HG03108 (cell line): ENCODE measurements around the gene MACROD1.

Experiments
- ATAC-seq: cut with Tn5 transposase; IDR thresholded peaks from one replicate; pipeline ENCODE4 v1.9.1; 2021; ENCODE audit warnings: moderate library complexity; ENCODE audit not compliant: unreplicated experiment

Gene MACROD1

DNA sequence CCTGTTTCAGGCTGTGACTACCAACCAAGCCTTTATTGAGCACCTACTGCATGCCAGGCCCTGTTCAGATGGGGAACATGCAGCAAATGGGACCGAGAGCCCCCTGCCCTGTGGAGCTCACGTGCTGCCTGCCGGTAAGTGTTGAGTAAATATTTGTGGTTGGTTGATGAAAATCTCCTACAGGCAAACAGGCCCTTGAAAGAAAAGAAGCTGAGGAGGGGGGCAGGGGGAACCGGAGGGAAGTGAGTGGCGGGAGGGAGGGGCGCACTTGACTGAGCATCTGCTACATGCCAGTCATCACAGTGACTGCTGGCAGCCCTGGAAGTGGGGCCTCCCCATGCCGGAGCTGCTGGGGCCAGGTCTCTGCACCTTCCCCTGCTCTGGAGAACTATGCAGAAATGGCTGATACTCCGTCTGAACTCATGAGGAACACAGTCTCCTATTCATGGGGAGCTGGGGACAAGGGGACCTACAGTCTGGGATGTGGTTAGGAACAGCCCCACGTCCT lies 34.2 kb downstream of the MACROD1 start:
- no peak for ATAC-seq

DNA sequence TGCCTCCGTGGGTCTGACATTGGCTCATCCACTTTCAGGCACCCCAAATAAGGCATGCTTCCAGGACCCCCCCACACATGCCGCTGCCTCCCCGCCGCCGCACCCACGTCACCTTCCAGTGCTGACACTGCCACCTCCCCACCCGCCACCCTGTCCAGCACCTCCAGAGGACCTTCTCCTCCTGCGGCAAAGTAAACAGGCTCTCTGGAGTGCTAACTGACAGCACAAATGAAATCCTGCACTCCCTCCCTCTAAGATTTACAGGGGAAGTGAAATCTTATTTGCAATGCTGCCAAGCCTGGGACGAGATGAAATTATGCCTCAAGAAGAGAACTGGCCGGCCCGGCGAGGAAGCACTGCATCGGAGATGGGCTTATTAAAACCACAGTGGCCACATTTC lies 35.3 kb downstream of the MACROD1 start:
- no peak for ATAC-seq

DNA sequence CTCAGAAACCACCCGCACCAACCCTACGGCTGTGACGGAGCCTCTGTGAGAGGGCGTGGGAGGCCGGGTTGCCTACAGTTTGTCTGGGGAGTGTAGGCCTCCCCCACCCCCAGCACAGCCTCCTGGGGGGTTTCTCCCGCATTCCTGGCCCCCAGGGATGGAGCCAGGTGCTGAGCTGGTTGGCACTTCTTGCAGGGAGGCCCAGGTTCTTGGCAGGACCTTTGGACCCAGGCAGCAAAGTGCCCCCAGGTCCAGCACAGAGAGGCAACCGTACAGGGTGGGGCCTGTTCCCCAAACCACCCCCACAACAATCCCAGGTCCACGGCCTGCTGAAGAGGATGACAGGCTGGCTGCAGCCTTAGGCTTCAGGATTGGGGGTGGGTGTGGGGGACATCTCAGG lies 36.5 kb downstream of the MACROD1 start:
- ATAC-seq, result no peak

DNA sequence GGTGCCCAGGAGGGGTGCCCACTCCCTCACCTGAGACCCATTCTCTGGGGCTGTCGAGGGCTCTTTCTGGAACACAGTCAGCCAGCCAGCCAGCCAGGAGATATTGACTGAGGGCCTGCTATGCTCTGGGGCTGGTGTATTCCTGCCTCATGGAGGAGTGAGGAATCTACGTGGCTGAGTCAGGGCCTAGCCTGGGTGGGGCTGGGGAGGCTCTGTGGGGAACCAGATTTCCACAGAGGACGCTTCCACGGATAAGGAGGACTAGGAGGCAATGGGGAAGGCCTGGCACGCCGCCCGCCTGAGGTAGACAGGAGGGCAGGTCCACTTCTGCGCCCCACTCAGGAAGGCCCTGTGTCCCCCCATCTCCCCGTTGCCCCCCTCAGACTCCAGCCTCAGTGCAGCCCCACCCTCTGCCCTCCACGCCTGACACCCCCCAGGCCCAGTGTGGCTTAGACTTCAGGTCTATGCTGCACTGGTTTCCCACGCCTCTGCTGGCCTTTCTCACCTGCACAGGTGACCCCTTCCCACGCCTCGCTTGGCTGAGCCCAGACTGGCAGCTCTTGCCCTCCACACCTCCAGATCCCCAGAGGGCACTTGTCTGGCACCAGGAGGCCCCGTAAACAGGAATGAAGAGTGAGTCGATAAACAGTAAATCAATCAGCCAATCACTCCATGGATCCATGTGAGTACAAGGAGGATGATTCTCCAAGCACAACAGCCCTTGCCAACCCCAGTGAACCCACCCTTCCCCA lies 37.5 kb downstream of the MACROD1 start:
- ATAC-seq, result no peak

GRCh38 chr11:64127267-64128072 lies 38.4 kb downstream of the MACROD1 start:
- no peak for ATAC-seq

DNA sequence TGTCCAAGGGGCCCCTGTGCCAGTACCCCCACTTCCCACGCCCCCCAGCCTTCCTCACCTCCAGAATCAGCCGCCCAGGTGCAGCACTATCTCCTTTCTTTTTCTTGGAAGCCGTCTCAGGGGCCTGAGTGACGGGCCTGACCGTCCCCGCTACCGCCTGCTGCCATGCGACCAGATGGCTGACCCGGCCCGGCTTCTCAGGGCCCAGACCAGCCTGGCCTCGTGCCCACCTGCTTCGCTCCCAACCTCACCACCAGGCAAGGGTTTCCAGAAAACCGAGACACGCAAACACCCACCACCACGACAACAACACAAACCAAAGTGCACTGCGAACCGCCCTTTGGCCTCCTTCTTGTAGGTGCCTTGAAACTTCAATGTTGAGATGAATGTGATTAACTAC lies 39.1 kb downstream of the MACROD1 start:
- ATAC-seq, result no peak

GRCh38 chr11:64126371-64126770 lies 39.5 kb downstream of the MACROD1 start:
- ATAC-seq, result no peak

DNA sequence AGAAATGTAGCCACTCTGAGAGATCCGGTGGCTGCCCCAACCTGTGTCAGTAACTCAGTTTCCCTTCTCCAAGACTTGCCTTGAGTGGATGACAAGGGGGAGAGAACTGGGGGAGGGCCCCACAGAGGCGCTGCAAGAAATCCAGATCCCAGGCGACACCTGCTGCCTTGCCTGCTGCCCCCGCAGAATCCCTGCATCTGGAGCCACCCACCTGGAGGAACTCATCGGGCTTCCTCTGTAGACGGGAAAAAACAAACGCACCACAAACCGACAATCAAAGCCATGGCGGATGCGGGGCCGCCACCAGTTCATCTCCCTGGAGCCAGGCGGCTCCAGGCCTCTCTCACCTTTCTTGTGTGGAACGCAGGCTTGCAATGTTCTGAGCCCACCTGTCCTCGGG lies 40.2 kb downstream of the MACROD1 start:
- no peak for ATAC-seq

DNA sequence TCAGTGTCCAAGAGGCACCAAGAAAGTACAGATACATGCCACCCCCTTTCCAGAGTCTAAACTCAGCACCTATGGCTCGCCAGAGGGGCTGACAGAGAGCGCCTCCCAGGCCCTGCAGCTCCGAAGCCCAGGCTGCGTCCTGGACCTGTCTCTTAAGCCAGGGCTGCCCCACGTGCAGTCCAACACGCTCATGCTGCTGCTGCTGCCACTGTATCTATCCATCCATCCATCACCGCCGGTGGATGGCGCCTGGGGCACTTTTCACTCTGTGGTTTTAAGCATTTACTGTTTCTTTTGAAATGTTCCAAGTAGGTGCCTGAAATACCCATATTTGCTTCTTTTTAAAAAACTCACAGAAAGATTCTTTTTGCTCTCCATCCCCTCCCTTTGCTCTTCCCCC lies 41.8 kb downstream of the MACROD1 start:
- ATAC-seq, result no peak

GRCh38 chr11:64123679-64124078 lies 42.2 kb downstream of the MACROD1 start:
- ATAC-seq, result no peak

DNA sequence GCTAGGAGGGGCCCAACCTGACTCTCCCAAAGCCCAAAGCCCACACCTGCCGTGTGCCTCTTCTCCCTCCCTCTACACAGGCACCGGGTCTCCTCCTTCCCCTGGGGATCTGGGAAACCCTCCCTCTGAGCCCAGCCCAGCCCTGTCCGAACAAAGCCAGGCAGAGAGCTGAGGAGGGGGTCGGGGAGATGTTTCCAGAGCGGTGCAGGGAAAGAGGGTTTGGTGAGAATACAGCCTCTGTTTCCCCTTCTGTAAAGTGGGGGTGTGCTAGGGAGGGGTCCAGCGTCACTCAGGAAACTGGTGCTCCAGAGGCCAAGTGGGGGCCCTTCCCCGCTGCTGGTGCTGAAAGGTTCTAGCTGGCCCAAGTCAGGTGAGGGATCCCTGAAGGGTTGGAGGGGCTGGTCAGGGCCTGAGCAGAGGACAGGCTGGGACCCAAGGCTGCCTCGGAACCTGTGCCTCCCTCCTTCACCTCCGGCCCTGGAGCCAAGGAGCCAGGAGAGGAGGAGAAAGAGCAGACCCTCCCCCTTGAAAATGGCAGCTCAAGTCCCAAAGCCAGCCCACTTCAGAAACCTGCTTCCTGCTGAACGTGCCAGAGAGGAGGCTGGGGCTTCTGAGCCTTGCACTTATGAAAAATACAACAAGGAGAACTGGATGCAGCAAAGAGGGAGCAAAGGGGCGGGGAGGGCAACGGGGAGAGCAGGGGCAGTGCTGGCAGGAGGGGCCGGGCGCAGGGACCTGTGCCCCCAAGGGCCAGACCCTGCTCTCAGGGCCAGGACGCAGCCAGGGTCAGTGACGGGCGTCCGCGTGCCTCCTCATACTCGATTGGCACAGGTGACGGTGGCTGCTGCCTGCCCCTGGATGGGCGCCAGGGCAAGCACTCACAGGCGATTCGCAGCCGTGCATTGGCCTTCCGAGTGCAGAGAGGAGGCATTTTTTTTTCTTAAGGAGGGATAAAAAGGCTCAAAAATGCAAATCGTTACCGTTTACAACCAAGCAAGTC lies 43.2 kb downstream of the MACROD1 start:
- no peak for ATAC-seq

GRCh38 chr11:64121663-64122410 lies 44.1 kb downstream of the MACROD1 start:
- no peak for ATAC-seq

GRCh38 chr11:64120951-64121569 lies 44.9 kb downstream of the MACROD1 start:
- ATAC-seq, result no peak

GRCh38 chr11:64119700-64120099 lies 46.2 kb downstream of the MACROD1 start:
- ATAC-seq, result no peak

DNA sequence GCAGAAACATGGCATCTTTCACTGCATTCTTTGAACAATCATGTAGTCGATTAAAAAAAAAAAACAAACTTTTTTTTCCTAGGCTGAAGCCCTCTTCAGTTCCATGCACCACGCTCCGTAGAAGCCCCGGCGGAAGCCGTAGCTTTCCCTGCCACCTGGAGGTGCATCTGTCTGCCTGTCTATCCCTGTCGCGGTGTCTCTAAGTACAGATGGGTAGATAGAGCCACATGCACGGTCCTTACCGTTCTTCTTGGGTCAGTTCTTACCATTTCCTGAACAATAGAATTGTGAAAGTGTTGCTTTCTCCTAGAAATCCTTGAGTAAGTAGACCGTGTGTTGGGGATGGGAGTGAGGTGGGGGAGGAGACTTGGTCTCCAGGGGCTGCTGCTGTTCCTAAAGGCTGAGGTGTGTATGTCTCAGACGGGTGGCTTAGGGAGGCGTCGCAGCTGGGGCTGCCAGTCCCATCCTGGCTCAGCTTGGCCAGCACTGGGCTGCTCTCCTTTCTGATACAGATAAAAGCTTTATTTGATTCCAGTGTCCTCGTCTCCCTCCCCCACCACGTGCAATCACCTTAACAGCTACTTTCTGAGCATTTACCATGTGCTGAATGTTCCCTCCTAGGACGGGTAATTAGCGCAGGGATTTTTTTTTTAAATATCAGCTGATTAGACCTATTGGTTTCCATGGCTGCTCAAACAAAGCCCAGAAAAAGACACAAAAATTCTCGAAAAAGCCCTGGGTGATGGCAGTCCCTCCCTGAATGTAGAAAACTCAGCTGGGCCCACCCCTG lies 46.8 kb downstream of the MACROD1 start:
- no peak for ATAC-seq

DNA sequence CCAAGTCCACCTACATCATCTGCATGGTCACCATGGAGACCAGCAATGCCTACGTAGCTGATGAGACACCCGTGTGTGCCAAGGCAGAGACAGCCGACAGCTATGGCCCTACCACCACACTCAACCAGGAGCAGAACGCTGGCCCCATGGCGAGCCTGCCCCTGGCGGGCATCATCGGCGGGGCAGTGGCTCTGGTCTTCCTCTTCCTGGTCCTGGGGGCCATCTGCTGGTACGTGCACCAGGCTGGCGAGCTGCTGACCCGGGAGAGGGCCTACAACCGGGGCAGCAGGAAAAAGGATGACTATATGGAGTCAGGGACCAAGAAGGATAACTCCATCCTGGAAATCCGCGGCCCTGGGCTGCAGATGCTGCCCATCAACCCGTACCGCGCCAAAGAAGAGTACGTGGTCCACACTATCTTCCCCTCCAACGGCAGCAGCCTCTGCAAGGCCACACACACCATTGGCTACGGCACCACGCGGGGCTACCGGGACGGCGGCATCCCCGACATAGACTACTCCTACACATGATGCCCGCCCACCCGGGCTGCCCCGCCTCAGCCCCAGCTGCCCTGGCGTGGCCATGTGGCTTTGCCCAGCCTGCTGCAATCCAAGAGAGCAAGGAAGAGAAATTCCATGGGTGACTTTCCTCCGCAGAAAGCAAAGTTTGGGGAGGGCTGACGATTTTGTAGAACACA lies 48.0 kb downstream of the MACROD1 start:
- ATAC-seq, result no peak

- ATAC-seq, result no peak
Observed at GRCh38 chr11:64115531-64116522, 50.1 kb downstream of the MACROD1 start.
